Esophagus muscularis mucosa (tissue), 4 donors: ENCODE data around the gene TP53. TPM values are rescaled to one million over a fixed set of nuclear protein-coding genes. Genes with fewer than 3 reads are reported as not detected.

Experiments
- DNase-seq: peaks from one replicate; pipeline ENCODE4 v3.0.0-alpha.2; 2017; ENCODE audit errors: extremely low spot score
- H3K27ac ChIP-seq, 4 donors: fragments of 200-600 bp; sonication (generic); replicated peaks in 1 of 4; 1 replicate in 3 of 4; 2 replicates in 1 of 4; pipeline ENCODE4 v1.5.1; 2016 to 2019; ENCODE audit warnings: mild to moderate bottlenecking in 1 of 4
- H3K27me3 ChIP-seq, 4 donors: fragments of 200-600 bp; sonication (generic); one replicate each; pipeline versions ENCODE4 v1.5.1 to v1.6.0; 2016 to 2019
- H3K36me3 ChIP-seq, 4 donors: fragments of 200-600 bp; sonication (generic); one replicate each; pipeline ENCODE4 v1.5.1; 2016 to 2019
- H3K4me1 ChIP-seq, 4 donors: fragments of 200-600 bp; sonication (generic); one replicate each; pipeline ENCODE4 v1.5.1; 2016 to 2019
- H3K4me3 ChIP-seq, 4 donors: fragments of 200-600 bp; sonication (generic); 1 replicate in 2 of 4; 2 replicates in 2 of 4; pipeline ENCODE4 v1.5.1; 2016 to 2019; ENCODE audit warnings: mild to moderate bottlenecking in 4 of 4, moderate library complexity in 1 of 4
- H3K9me3 ChIP-seq, 4 donors: fragments of 200-600 bp; sonication (generic); 1 replicate in 3 of 4; 2 replicates in 1 of 4; pipeline ENCODE4 v1.5.1; 2016 to 2019
- CTCF ChIP-seq, 3 experiments: fragments of 200-600 bp in 2 of 3; fragments of 450-650 bp in 1 of 3; sonication (generic) in 2 of 3; IDR thresholded peaks; one replicate each; pipeline ENCODE4 v1.5.1; 2017 to 2019; ENCODE audit warnings: antibody characterized with exemption in 3 of 3, mild to moderate bottlenecking in 2 of 3, moderate library complexity in 1 of 3
- EP300 ChIP-seq: sonication (generic); formaldehyde crosslinking; IDR thresholded peaks from one replicate; pipeline ENCODE4 v1.6.1; 2017; ENCODE audit warnings: antibody characterized with exemption
- POLR2A ChIP-seq: fragments of 450-650 bp; IDR thresholded peaks from one replicate; pipeline ENCODE4 v1.6.1; 2017; ENCODE audit warnings: antibody characterized with exemption, moderate library complexity, mild to moderate bottlenecking, low read depth
- POLR2AphosphoS5 ChIP-seq, 2 donors: sonication (generic); formaldehyde crosslinking; IDR thresholded peaks; one replicate each; pipeline ENCODE4 v1.6.1; 2017; ENCODE audit warnings: antibody characterized with exemption in 2 of 2
- WGBS: methylation state at CpG from one replicate; pipeline ENCODE4 v1.1.5; 2018; 5-methylcytosine and 5-hydroxymethylcytosine counted together
- intact Hi-C: fragments of 100-400 bp; cut with DNase I; formaldehyde crosslinking; loops from one replicate; pipeline ENCODE4 v1.15.1; 2023
- total RNA-seq, 4 donors: library from RNA; depleted of rRNA; stranded (reverse); fragments of >200 nt; gene quantifications; one replicate each; pipeline versions ENCODE4 v1.1.0 to v1.2.1, GENCODE V29; 2016

Gene TP53
- total RNA-seq, 4 donors from 2014 or later = 14.9 to 18.3 (median 16.1) TPM

GRCh38 chr17:7721612-7722011 lies 34.3 kb upstream of the TP53 start:
- peaks cover 13 to 17% (median 16%) of the 10 kb centered on the region in 4 donors for H3K4me1 ChIP-seq
- no peaks in the 10 kb centered on the region for H3K36me3 ChIP-seq
- DNase-seq = no peak
- H3K27me3 ChIP-seq = peaks cover 0 to 43% (median 0%) of the 10 kb centered on the region in 4 donors
- 85% methylated on average over 2 of the region's 2 CpGs for WGBS
- H3K4me3 ChIP-seq = no peak overlapping the region
- no peak overlapping the region for H3K27ac ChIP-seq
- intact Hi-C loops = no loop called here
- TF ChIP-seq CTCF (IDR thresholded peaks at IDR 0.05) (no peak), POLR2A (no peak), EP300 (no peak), POLR2AphosphoS5 (IDR thresholded peaks at IDR 0.05) (no peak)
- H3K9me3 ChIP-seq = no peaks in the 10 kb centered on the region

- Histone ChIP-seq H3K4me1 (peaks cover 18 to 25% (median 21%) of the 10 kb centered on the region in 4 donors), H3K27me3 (peaks cover 0 to 43% (median 0%) of the 10 kb centered on the region in 4 donors), H3K27ac (no peak overlapping the region), H3K36me3 (no peaks in the 10 kb centered on the region), H3K9me3 (no peaks in the 10 kb centered on the region), H3K4me3 (no peak overlapping the region)
- WGBS = 45% methylated on average over 4 of the region's 4 CpGs
- intact Hi-C loops = no loop called here
- no peak for TF ChIP-seq POLR2AphosphoS5 (IDR thresholded peaks at IDR 0.05)
- no peak for TF ChIP-seq CTCF (IDR thresholded peaks at IDR 0.05)
- TF ChIP-seq EP300 = no peak
- no peak for TF ChIP-seq POLR2A
- DNase-seq = no peak
These were observed 32.8 kb upstream of the TP53 start for GRCh38 chr17:7720125-7720524.

GRCh38 chr17:7719661-7720060 lies 32.4 kb upstream of the TP53 start:
- Histone ChIP-seq H3K27ac (no peak overlapping the region), H3K36me3 (no peaks in the 10 kb centered on the region), H3K4me1 (peaks cover 18 to 25% (median 21%) of the 10 kb centered on the region in 4 donors), H3K4me3 (no peak overlapping the region), H3K9me3 (no peaks in the 10 kb centered on the region), H3K27me3 (peaks cover 0 to 43% (median 2%) of the 10 kb centered on the region in 4 donors)
- intact Hi-C loops = no loop called here
- no peak for TF ChIP-seq CTCF (IDR thresholded peaks at IDR 0.05)
- no peak for TF ChIP-seq POLR2AphosphoS5 (IDR thresholded peaks at IDR 0.05)
- TF ChIP-seq EP300 = no peak
- TF ChIP-seq POLR2A = no peak
- WGBS = 71% methylated on average over 9 of the region's 9 CpGs
- no peak for DNase-seq

GRCh38 chr17:7717756-7718350 lies 30.6 kb upstream of the TP53 start:
- peak overlapping the region; percentile 56 to 79 (median 66) for H3K4me3 ChIP-seq
- peaks cover 0 to 46% (median 13%) of the 10 kb centered on the region in 4 donors for H3K27me3 ChIP-seq
- peak overlapping the region; percentile 58 to 75 (median 64) for H3K27ac ChIP-seq
- DNase-seq = no peak
- H3K36me3 ChIP-seq = no peaks in the 10 kb centered on the region
- H3K4me1 ChIP-seq = peaks cover 18 to 25% (median 21%) of the 10 kb centered on the region in 4 donors
- WGBS = 7% methylated on average over 16 of the region's 16 CpGs
- H3K9me3 ChIP-seq = no peaks in the 10 kb centered on the region
- TF ChIP-seq POLR2A (no peak), EP300 (no peak), CTCF (IDR thresholded peaks at IDR 0.05) (no peak), POLR2AphosphoS5 (IDR thresholded peaks at IDR 0.05) (no peak)
- intact Hi-C loops = no loop called here
